Mesenchymal stem cell (in vitro differentiated cells and primary cell): ENCODE data around the gene ADD3.
A peak's percentile ranks its signal among the peaks of the same experiment; 100 is the strongest.

Experiments used
- DNase-seq: peaks from one replicate; pipeline ENCODE4 v3.0.0-alpha.2; 2013
- H2AFZ ChIP-seq: one replicate; pipeline ENCODE4 v1.6.1; 2013; ENCODE audit warnings: low read depth, mild to moderate bottlenecking, control low read depth, inconsistent platforms, low read length, moderate library complexity
- H2AK5ac ChIP-seq: 2 replicates; pipeline ENCODE4 v1.6.1; 2013; ENCODE audit warnings: low read length, moderate library complexity, mild to moderate bottlenecking, inconsistent platforms; ENCODE audit not compliant: severe bottlenecking
- H2BK120ac ChIP-seq: one replicate; pipeline ENCODE4 v1.6.1; 2013; ENCODE audit warnings: low read depth, mild to moderate bottlenecking, inconsistent platforms, low read length, moderate library complexity
- H2BK12ac ChIP-seq, 2 experiments: one replicate each; pipeline ENCODE4 v1.6.1; 2013; ENCODE audit warnings: inconsistent platforms in 2 of 2, low read length in 2 of 2, mild to moderate bottlenecking in 2 of 2, moderate library complexity in 2 of 2, control low read depth in 1 of 2
- H2BK15ac ChIP-seq: one replicate; pipeline ENCODE4 v1.6.1; 2013; ENCODE audit warnings: mild to moderate bottlenecking, low read depth, inconsistent platforms; ENCODE audit not compliant: poor library complexity, severe bottlenecking
- H2BK5ac ChIP-seq: 2 replicates; pipeline ENCODE4 v1.6.1; 2013; ENCODE audit warnings: low read depth, mild to moderate bottlenecking, low read length, control low read depth, inconsistent platforms; ENCODE audit not compliant: poor library complexity, severe bottlenecking
- H3K14ac ChIP-seq, 2 experiments: one replicate each; pipeline ENCODE4 v1.6.1; 2013; ENCODE audit warnings: inconsistent platforms in 2 of 2, low read length in 2 of 2, control low read depth in 1 of 2, mild to moderate bottlenecking in 1 of 2, moderate library complexity in 1 of 2
- H3K18ac ChIP-seq, 2 experiments: one replicate each; pipeline ENCODE4 v1.6.1; 2013; ENCODE audit warnings: inconsistent platforms in 2 of 2, low read length in 2 of 2, control low read depth in 1 of 2, low read depth in 1 of 2, mild to moderate bottlenecking in 1 of 2
- H3K23ac ChIP-seq, 2 experiments: one replicate each; pipeline ENCODE4 v1.6.1; 2013; ENCODE audit warnings: inconsistent platforms in 2 of 2, low read length in 2 of 2, mild to moderate bottlenecking in 2 of 2, moderate library complexity in 2 of 2, control low read depth in 1 of 2
- H3K27ac ChIP-seq: 2 replicates; pipeline ENCODE4 v1.5.1; 2013; ENCODE audit warnings: mild to moderate bottlenecking, moderate library complexity, low read length, control low read depth, inconsistent platforms; ENCODE audit not compliant: poor library complexity, severe bottlenecking
- H3K27me3 ChIP-seq, 2 experiments: 2 replicates each; pipeline versions ENCODE4 v1.6.1 to v1.7.0; 2013; ENCODE audit warnings: low read length in 2 of 2, mild to moderate bottlenecking in 2 of 2, moderate library complexity in 2 of 2, control low read depth in 1 of 2, inconsistent platforms in 1 of 2; ENCODE audit not compliant: control insufficient read depth in 1 of 2, insufficient read depth in 1 of 2
- H3K36me3 ChIP-seq, 2 experiments: 2 replicates each; pipeline versions ENCODE4 v1.6.1 to v1.7.0; 2013; ENCODE audit warnings: low read length in 2 of 2, control low read depth in 1 of 2, inconsistent platforms in 1 of 2, low read depth in 1 of 2, mild to moderate bottlenecking in 1 of 2; ENCODE audit not compliant: insufficient read depth in 2 of 2, control insufficient read depth in 1 of 2
- H3K4ac ChIP-seq, 2 experiments: one replicate each; pipeline ENCODE4 v1.6.1; 2013; ENCODE audit warnings: inconsistent platforms in 2 of 2, low read length in 2 of 2, mild to moderate bottlenecking in 2 of 2, moderate library complexity in 2 of 2, control low read depth in 1 of 2, low read depth in 1 of 2
- H3K4me1 ChIP-seq: 2 replicates; pipeline ENCODE4 v1.6.1; 2013; ENCODE audit warnings: low read depth, low read length, control low read depth; ENCODE audit not compliant: control insufficient read depth, insufficient read depth
- H3K4me2 ChIP-seq: 2 replicates; pipeline ENCODE4 v1.6.1; 2013; ENCODE audit warnings: low read length, mild to moderate bottlenecking, inconsistent platforms; ENCODE audit not compliant: poor library complexity, severe bottlenecking
- H3K4me3 ChIP-seq, 2 experiments: 2 replicates each; pipeline versions ENCODE4 v1.5.1 to v1.7.0; 2013; ENCODE audit warnings: low read length in 2 of 2, mild to moderate bottlenecking in 2 of 2, control low read depth in 1 of 2, low read depth in 1 of 2; ENCODE audit not compliant: insufficient read depth in 1 of 2
- H3K79me1 ChIP-seq: replicated peaks from 2 replicates; pipeline ENCODE4 v1.6.1; 2013; ENCODE audit warnings: mild to moderate bottlenecking, control low read depth, low read length, inconsistent platforms; ENCODE audit not compliant: poor library complexity, severe bottlenecking
- H3K9ac ChIP-seq: 2 replicates; pipeline ENCODE4 v1.7.0; 2013; ENCODE audit warnings: mild to moderate bottlenecking, low read length, moderate library complexity
- H3K9me3 ChIP-seq: 2 replicates; pipeline ENCODE4 v1.7.0; 2013; ENCODE audit warnings: mild to moderate bottlenecking, low read length; ENCODE audit not compliant: control insufficient read depth
- H4K8ac ChIP-seq: one replicate; pipeline ENCODE4 v1.6.1; 2013; ENCODE audit warnings: inconsistent platforms, mild to moderate bottlenecking, low read length, moderate library complexity
- H4K91ac ChIP-seq: one replicate; pipeline ENCODE4 v1.6.1; 2013; ENCODE audit warnings: mild to moderate bottlenecking, low read length, inconsistent platforms
- whole genome bisulfite sequencing: methylation state at CpG from one replicate; pipeline ENCODE4 v1.1.7; 2013; ENCODE audit warnings: mixed read lengths; 5-methylcytosine and 5-hydroxymethylcytosine counted together

Gene ADD3

GRCh38 chr10:110005719-110006118 is 2.1 kb upstream of the ADD3 start:
- no peaks in the 10 kb centered on the region for H3K27me3 ChIP-seq
- H3K4me3 ChIP-seq, result peak overlapping the region; percentile 46 to 87
- no peak overlapping the region for H4K91ac ChIP-seq
- H3K4me1 ChIP-seq, result peaks cover 9% of the 10 kb centered on the region
- no peak overlapping the region for H2AFZ ChIP-seq
- no peak overlapping the region for H2BK15ac ChIP-seq
- no peak overlapping the region for H3K23ac ChIP-seq
- peak overlapping the region; percentile 85 to 86 for H3K18ac ChIP-seq
- no peak overlapping the region for H2AK5ac ChIP-seq
- H3K9ac ChIP-seq, result peak overlapping the region; percentile 94
- H3K4ac ChIP-seq, result peak overlapping the region in 1 of 2 experiments; percentile 58
- 6% methylated on average over 8 of the region's 8 CpGs for WGBS
- DNase-seq, result peak; percentile 86
- H3K14ac ChIP-seq, result no peak overlapping the region
- H3K9me3 ChIP-seq, result no peaks in the 10 kb centered on the region
- H3K79me1 ChIP-seq, result peaks cover 4% of the 10 kb centered on the region
- no peak overlapping the region for H2BK5ac ChIP-seq
- H4K8ac ChIP-seq, result peak overlapping the region; percentile 88
- peak overlapping the region; percentile 94 for H3K27ac ChIP-seq
- H3K36me3 ChIP-seq, result no peaks in the 10 kb centered on the region
- H2BK12ac ChIP-seq, result peak overlapping the region in 1 of 2 experiments; percentile 42
- no peak overlapping the region for H2BK120ac ChIP-seq
- peak overlapping the region; percentile 78 for H3K4me2 ChIP-seq

- Histone ChIP-seq H2BK5ac (peak overlapping the region; percentile 69), H2BK15ac (peak overlapping the region; percentile 93), H3K27me3 (no peaks in the 10 kb centered on the region), H3K23ac (no peak overlapping the region), H4K91ac (peak overlapping the region; percentile 98), H3K4me3 (peak overlapping the region; percentile 87 to 98), H3K36me3 (no peaks in the 10 kb centered on the region), H3K9ac (peak overlapping the region; percentile 94), H3K79me1 (peaks cover 4% of the 10 kb centered on the region), H3K18ac (peak overlapping the region; percentile 98 to 99), H3K14ac (no peak overlapping the region), H3K4me2 (peak overlapping the region; percentile 97), H3K27ac (peak overlapping the region; percentile 94), H4K8ac (peak overlapping the region; percentile 96), H2BK120ac (peak overlapping the region; percentile 94), H2AK5ac (peak overlapping the region; percentile 73), H3K4me1 (peaks cover 9% of the 10 kb centered on the region), H2BK12ac (peak overlapping the region; percentile 70 to 93), H3K9me3 (no peaks in the 10 kb centered on the region), H3K4ac (peak overlapping the region; percentile 97 to 98), H2AFZ (peak overlapping the region; percentile 61)
- peak; percentile 69 for DNase-seq
- WGBS, result 1% methylated on average over 17 of the region's 19 CpGs
Observed at GRCh38 chr10:110006358-110007160, 1.2 kb upstream of the ADD3 start.

GRCh38 chr10:110007161-110007700 is 553 bp upstream of the ADD3 start:
- Histone ChIP-seq H2BK5ac (peak overlapping the region; percentile 69), H3K9me3 (no peaks in the 10 kb centered on the region), H3K4me3 (peak overlapping the region; percentile 87 to 98), H2BK120ac (peak overlapping the region; percentile 94), H3K4me2 (peak overlapping the region; percentile 97), H3K36me3 (no peaks in the 10 kb centered on the region), H4K8ac (peak overlapping the region; percentile 96), H2BK15ac (peak overlapping the region; percentile 93), H3K4ac (peak overlapping the region; percentile 97 to 98), H3K27ac (peak overlapping the region; percentile 87), H3K27me3 (no peaks in the 10 kb centered on the region), H2AFZ (peak overlapping the region; percentile 76), H3K23ac (peak overlapping the region in 1 of 2 experiments; percentile 72), H3K79me1 (peaks cover 4% of the 10 kb centered on the region), H3K18ac (peak overlapping the region; percentile 98 to 99), H2BK12ac (peak overlapping the region; percentile 70 to 93), H3K4me1 (peaks cover 9% of the 10 kb centered on the region), H2AK5ac (peak overlapping the region; percentile 73), H3K14ac (peak overlapping the region in 1 of 2 experiments; percentile 96), H3K9ac (peak overlapping the region; percentile 94), H4K91ac (peak overlapping the region; percentile 98)
- DNase-seq, result no peak
- under 1% methylated on average over 40 of the region's 41 CpGs for WGBS
